GM18951 (cell line): Measurements from ENCODE around the gene FKBP8.

Source experiments
- POLR2A ChIP-seq: IDR thresholded peaks from 4 replicates; pipeline ENCODE4 v1.6.1; 2011; ENCODE audit warnings: mild to moderate bottlenecking; ENCODE audit not compliant: insufficient read length, insufficient read depth; ENCODE audit errors: extremely low read depth
- in situ Hi-C: fragments of 300-500 bp; cut with MboI; formaldehyde crosslinking; loops from one replicate; pipeline ENCODE4 v1.12.0; 2022; ENCODE audit warnings: low sequenced_read_pairs, mixed read lengths, inconsistent platforms; ENCODE audit not compliant: unreplicated experiment

FKBP8 gene

GRCh38 chr19:18522124-18522861 lies 21.1 kb downstream of the FKBP8 start:
- in situ Hi-C loops = no loop called here
- peak; percentile 63 for TF ChIP-seq POLR2A

- TF ChIP-seq POLR2A = peak; percentile 91
- in situ Hi-C loops = no loop called here
Measured at GRCh38 chr19:18521692-18522123, 21.7 kb downstream of the FKBP8 start, which contains the start of gene ELL. Gene ELL, minus strand, starts transcription at chr19:18522070. Its CDS starts 15 bp downstream, at chr19:18522055.

GRCh38 chr19:18520848-18521691 lies 22.3 kb downstream of the FKBP8 start:
- TF ChIP-seq POLR2A = peak; percentile 48
- in situ Hi-C loops = no loop called here

- in situ Hi-C loops = no loop called here
- no peak for TF ChIP-seq POLR2A
Measured at GRCh38 chr19:18519962-18520847, 23.2 kb downstream of the FKBP8 start.

- in situ Hi-C loops = no loop called here
- TF ChIP-seq POLR2A = no peak
Measured at GRCh38 chr19:18518639-18519038, 24.7 kb downstream of the FKBP8 start.

GRCh38 chr19:18517606-18518005 lies 25.8 kb downstream of the FKBP8 start:
- in situ Hi-C loops = no loop called here
- TF ChIP-seq POLR2A = no peak

- no peak for TF ChIP-seq POLR2A
- in situ Hi-C loops = no loop called here
Measured at GRCh38 chr19:18515959-18516358, 27.4 kb downstream of the FKBP8 start.

- in situ Hi-C loops = no loop called here
Measured at GRCh38 chr19:18514800-18515682, 28.3 kb downstream of the FKBP8 start.

GRCh38 chr19:18513868-18514267 lies 29.5 kb downstream of the FKBP8 start:
- no peak for TF ChIP-seq POLR2A
- in situ Hi-C loops = no loop called here

More at GRCh38 chr19:18514800-18515682, 28.3 kb downstream of the FKBP8 start:
- TF ChIP-seq POLR2A = no peak

GRCh38 chr19:18510216-18510615 lies 33.2 kb downstream of the FKBP8 start:
- in situ Hi-C loops = no loop called here
- TF ChIP-seq POLR2A = no peak

GRCh38 chr19:18508585-18508984 lies 34.8 kb downstream of the FKBP8 start:
- in situ Hi-C loops = no loop called here

More at GRCh38 chr19:18508585-18508984, 34.8 kb downstream of the FKBP8 start:
- no peak for TF ChIP-seq POLR2A
